HG03432 (cell line): ENCODE measurements around the gene ZNF225.
A peak's percentile ranks its signal among the peaks of the same experiment; 100 is the strongest.
"Not testable (repeated sequence)": the region's sequence is repeated elsewhere in the genome, so short reads cannot be mapped to it uniquely, and the experiment has no call there.

Source experiments
- ATAC-seq: cut with Tn5 transposase; IDR thresholded peaks from one replicate; pipeline ENCODE4 v1.9.1; 2021; ENCODE audit warnings: mild to moderate bottlenecking, moderate library complexity; ENCODE audit not compliant: unreplicated experiment

ZNF225 gene

DNA sequence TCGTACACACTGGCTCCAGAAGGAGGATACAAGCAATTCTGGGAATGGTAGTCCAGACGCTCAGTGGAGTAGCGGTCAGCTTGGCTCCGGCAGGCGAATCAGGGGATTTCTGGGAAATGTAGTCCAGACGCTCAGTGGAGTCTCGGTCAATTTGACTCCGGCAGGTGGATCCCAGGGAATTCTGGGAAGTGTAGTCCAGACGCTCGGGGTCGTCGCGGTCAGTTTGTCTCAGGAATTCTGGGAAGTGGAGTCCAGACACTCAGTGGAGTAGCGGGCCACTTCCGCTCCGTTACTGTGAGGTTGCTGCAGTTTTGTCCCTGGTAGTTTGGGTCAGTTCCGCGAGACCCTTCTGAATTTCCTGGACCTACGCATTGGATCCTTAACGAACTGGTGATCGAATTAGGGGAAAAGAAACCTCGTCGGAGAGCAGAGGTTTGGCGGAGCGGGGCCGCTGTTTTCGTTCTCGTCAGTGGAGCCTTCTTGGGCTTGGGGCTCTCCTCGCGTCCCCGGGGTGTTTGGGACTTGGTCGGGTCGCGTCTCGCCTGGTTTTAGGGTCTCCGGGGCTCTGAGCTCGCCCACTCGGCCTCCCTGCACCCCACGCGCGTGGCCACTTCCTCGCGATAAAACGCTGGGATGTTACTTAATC lies at the start of gene ZNF225:
Gene ZNF225 (plus strand): TSS at position 262 of the 646 bp plus-strand sequence. CDS start 2,429 bp downstream, outside the sequence.
- peak; percentile 90 for ATAC-seq

DNA sequence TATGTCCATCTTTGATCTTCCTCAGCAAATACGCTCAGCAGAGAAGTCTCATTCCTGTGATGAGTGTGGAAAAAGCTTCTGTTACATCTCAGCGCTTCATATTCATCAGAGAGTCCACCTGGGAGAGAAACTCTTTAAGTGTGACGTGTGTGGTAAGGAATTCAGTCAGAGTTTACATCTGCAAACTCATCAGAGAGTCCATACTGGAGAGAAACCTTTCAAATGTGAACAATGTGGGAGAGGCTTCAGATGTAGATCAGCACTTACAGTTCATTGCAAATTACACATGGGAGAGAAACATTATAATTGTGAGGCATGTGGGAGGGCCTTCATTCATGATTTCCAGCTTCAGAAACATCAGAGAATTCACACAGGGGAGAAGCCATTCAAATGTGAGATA lies 46.9 kb upstream of the ZNF225 start:
- no peak for ATAC-seq

DNA sequence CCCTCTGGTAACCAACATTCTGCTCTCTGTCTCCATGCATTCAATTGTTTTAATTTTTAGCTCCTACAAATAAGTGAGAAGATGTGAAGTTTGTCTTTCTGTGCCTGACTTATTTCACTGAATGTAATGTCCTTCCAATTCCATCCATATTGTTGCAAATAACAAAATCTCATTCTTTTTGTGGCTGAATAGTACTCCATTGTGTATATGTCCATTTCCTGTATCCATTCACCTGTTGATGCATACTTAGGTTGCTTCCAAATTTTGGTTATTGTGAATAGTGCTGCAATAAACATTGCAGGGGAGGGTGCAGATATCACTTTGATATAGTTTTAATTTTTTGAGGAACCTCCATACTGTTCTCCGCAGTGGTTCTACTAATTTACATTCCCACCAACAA lies 43.8 kb upstream of the ZNF225 start:
- no peak for ATAC-seq

DNA sequence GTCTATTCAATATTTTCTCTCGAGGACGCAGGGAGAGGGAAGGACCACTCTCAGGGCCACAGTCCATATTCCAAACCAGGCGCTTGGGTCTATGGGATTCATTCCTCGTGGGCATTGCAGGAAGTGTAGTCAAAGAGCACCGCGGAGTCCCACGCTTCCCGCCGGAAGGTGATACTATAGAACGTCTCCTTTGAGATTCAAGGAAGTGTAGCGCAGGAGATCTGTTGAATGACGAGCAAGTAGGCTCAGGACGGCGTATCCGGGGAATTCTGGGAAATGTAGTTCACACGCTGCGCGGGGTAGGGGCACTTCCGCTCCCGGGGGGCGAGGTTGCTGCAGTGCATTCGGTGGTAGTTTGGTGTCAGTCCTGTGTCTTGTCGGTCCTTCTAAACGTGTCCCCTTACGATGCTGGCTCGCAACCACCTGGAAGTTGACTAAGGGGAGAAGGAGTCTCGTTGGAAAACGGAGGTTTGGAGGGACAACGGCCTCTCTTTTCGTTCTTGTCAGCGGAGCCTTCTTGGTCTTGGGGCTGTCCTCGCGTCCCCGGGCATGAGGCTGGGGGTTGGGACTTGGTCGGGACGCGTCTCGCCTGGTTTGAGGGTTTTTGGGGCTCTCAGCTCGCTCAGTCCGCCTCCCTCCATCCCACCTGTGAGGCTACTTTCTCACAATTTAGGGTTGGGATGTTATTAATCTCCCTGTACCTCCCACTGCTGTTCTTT lies 41.2 kb upstream of the ZNF225 start, which contains the start of gene ZNF284:
Gene ZNF284 (plus strand): TSS at position 336 of the 719 bp plus-strand sequence. CDS start 4,231 bp downstream, outside the sequence.
- peak; percentile 96 for ATAC-seq

DNA sequence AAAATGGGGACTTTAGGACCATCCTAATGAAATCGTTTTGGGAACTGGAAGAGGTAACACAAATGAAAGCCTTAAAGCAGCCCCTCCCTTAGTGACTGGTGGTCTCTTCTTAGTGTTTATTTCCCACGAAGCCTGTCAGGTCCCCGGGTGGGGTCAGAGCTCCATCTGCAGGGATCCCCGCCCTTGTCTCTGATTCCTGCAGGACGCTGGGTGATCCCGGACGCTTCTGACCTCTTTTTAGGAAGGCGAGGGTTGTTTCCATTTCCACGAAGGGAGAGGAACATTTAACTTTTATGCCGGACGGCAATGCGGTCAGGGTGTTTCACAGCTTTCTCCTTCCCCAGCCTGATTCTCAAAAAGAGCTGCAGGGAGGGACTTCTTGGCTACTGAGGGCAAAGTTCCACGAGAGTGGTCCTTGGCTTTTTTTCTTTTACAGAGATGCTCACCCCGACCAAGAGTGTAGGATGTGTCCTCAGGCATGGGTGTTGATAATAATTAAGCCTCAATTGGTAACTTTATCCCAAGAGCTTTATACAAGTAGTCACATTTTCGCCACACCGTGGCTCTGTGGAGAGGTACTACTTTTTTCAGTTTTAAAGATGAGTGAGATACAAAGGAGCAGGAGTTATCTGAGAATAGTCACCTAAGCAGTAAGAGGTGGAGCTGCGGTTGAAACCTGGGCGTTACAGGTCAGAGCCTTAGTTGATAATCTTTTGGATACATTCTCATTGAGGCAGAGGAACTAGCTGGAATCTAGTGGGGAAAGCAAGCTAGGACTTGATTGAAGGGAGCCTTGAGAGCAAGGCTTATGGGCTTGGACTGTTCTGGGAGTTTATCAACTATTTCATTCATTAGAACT lies 40.4 kb upstream of the ZNF225 start:
- ATAC-seq, result no peak

DNA sequence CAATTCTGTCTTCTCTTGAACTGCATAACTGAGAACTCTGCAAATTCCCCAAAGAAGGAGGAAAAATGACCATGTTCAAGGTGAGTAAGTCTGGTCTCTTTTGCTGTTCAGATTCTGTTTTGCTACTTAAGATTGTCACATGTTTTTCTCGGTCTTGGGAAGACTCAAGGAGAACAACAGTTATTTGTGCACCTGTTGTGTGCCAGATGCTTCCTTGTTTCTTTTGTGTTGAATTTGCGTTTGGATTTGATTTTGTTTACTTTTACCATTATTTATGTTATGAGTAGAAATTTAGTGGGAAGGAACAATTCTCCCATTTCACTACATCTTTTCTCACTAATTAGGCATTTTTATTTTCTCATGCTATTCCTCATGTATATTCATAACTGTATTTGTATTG lies 36.9 kb upstream of the ZNF225 start:
- ATAC-seq, result no peak

DNA sequence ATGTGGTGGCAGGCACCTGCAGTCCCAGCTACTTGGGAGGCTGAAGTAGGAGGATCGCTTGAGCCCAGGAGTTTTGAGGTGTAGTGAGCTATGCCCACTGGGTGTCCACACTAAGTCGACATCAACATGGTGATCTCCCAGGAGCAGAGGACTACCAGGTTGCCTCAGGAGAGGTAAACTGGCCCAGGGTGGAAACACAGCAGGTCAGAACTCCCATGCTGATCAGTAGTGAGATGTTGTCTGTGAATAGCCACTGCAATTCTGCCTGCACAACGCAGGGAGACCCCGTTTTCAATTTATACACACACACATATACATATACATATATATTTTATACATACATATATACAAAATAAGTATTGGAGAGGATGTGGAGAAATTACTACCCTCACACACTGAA lies 21.1 kb upstream of the ZNF225 start:
- no peak for ATAC-seq

DNA sequence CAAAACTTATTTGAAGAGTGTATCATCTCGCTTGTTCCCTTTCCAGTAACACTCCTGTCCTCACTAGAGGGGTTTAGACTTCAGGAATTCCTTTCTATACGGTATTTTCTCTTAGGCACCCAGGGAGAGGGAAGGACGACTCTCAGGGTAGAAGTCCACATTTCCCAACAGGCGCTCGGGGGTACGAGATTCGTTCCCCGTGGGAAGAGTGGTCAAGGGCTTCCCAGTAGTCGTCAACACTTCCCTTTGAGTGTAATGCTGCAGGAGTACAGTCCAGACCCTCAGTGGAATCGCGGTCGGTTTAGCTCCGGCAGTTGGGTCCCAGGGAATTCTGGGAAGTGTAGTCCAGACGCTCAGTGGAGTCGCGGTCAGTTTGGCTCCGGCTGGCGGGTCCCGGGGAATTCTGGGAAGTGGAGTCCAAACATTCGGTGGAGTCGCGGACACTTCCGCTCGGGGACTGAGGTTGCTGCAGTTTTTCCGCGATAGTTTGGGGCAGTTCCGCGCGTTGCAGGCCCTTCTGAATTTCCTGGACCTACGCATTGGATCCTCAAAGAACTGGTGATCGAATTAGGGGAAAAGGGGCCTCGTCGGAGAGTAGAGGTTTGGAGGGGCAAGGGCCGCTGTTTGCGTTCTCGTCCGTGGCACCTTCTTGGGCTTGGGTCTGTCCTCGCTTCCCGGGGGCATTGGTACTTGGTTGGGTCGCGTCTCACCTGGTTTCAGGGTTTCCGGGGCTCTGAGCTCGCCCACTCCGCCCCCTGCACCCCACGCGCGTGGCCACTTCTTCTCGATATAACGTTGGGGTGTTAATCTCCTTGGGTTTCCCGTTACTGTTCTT lies 19.1 kb upstream of the ZNF225 start, which contains the start of gene ZNF224:
Gene ZNF224 (plus strand): TSS at position 431 of the 835 bp plus-strand sequence. CDS start 3,513 bp downstream, outside the sequence.
- ATAC-seq, result peak; percentile 87

DNA sequence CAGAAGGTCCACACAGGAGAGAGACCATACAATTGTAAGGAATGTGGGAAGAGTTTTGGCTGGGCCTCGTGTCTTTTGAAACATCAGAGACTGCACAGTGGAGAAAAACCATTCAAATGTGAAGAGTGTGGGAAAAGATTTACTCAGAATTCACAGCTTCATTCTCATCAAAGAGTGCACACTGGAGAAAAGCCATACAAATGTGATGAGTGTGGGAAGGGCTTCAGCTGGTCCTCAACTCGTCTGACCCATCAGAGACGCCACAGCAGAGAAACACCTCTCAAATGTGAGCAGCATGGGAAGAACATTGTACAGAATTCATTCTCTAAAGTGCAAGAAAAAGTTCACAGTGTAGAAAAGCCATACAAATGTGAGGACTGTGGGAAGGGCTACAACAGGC lies 5.4 kb upstream of the ZNF225 start:
- ATAC-seq, result no peak

DNA sequence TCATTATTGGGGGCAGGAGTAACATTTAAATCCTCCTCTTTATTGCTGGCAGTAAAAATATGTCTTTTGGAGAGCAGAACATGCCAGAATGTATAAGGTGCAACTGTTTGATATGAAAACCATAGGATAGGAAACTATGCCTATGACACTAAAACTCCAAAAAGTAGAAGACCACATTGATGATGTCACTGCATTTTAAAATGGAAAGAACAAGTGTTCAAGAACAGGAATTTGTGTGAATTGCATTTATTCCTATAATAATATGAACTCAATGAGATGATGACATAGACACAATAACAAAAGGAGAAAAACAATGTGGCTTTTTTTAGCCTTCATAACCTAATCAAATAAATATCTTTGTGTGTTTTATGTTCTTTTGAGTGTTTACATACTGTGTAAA lies 3.7 kb upstream of the ZNF225 start:
- no peak for ATAC-seq

DNA sequence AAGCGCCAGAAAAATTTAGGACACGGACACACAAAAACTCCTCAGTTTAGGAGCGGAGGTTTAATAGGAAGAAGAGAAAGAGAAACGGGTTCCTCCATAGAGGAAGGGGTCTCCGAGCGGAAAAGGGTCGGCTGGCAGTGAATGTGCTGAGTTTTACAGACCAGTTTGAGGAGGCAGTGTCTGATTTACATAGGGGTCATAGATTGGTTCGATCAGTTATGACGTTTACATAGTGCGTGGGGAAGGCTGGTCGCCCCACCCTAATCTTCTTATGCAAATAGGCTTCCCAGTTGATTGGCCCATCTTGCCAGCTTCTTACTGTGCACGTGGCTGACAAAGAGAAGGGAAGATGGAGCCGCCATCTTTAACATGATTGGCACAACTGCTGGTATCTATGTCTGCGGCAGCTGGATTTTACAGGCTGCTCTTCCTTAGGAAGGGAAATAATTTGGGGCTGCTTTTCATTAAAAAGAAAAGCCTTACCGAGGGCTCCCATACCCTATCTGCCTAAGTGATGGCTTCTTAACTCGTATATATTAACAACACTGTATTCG lies 1.2 kb upstream of the ZNF225 start:
- no peak for ATAC-seq

DNA sequence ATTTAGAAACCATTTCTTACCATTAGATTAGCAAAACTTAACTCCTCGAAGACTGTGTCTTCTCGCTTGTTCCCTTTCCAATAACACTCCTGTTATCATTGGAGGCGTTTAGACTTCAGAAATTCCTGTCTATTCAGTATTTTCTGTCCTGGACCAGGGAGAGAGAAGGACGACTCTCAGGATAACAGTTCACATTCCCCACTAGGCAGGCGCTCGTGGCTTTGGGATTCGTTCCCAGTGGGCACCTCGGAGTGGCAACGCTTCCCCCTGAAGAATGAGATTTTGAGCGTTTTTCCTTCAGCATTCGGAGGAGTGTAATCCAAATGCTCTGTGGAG lies 429 bp upstream of the ZNF225 start:
- no peak for ATAC-seq

DNA sequence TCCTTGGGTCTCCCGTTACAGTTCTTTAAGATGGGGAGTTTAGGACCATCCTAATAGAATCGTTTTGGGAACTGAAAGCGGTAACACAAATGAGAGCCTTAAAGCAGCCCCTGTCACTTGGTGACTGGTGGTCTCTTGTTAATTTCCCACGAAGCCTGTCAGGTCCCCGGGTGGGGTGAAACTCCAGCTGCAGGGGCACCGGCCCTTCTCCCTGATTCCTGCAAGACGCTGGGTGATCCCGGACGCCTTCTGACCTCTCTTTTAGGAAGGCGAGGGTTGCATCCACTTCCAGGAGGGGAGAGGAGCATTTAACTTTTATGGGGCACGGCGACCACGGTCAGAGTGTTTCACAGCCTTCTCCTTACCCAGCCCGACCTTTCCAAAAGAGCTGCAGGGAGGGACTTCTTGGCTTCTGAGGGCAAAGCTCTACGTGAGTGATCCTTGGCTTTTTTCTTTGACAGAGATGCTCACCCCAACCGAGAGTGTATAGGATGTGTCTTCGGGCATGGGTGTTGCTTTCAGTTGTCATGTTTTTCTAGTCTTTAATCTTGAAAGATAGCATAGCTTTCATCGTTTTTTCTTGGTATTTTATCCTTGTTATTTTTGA lies 688 bp downstream of the ZNF225 start:
- ATAC-seq, result peak; percentile 6

DNA sequence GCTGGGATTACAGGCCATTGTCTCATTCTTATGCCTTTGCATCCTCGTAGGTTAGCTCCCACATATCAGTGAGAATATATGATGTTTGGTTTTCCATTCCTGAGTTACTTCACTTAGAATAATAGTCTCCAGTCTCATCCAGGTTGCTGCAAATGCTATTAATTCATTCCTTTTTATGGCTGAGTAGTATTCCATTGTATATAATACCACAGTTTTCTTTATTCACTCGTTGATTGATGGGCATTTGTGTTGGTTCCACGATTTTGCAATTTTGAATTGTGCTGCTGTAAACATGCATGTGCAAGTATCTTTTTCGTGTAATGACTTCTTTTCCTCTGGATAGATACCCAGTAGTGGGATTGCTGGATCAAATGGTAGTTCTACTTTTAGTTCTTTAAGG lies 8.0 kb downstream of the ZNF225 start:
- ATAC-seq, result not testable (repeated sequence)

DNA sequence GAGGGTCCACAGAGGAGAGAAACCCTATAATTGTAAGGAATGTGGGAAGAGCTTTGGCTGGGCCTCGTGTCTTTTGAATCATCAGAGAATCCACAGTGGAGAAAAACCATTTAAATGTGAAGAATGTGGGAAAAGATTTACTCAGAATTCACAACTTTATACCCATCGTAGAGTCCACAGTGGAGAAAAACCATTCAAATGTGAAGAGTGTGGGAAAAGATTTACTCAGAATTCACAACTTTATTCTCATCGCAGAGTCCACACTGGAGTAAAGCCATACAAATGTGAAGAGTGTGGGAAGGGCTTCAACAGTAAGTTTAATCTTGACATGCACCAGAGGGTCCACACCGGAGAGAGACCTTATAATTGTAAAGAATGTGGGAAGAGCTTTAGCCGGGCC lies 18.8 kb downstream of the ZNF225 start:
- ATAC-seq, result no peak

DNA sequence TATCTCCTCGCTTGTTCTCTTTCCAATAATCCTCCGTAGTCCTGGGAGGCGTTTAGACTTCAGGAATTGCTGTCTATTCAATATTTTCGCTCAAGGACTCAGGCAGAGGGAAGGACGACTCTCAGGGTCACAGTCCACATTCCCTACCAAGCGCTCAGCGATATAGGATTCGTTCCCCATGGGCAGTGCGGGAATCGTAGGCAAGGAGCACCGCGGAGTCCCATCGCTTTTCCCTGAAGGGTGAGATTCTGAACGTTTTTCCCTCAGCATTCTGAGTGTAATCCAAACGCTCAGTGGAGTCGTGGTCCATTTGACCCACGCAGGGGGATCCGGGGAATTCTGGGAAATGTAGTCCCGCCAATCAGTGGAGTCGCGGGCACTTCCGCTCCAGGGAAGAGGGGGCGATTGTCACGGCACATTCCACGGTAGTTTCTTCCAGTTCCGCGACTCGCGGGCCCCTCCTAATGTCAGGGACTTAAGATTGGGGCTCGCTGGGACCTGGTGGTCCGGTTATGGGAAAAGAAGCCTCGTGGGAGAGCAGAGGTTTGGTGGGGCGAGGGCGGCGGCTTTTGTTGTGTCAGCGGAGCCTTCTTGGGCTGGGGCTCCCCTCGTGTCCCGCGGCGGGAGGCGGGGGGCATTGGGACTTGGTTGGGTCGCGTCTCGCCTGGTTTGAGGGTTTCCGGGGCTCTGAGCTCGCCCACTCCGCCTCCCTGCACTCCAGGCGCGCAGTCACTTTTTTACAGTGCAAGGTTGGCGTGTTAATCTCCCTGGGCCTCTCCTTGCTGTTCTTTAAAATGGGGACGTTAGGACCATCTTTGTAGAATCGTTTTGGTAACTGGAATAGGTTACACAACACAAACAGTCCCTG lies 28.2 kb downstream of the ZNF225 start, which contains the start of gene ZNF234:
Gene ZNF234 (plus strand): TSS at position 364 of the 868 bp plus-strand sequence. CDS start 3,079 bp downstream, outside the sequence.
- peak; percentile 78 for ATAC-seq

DNA sequence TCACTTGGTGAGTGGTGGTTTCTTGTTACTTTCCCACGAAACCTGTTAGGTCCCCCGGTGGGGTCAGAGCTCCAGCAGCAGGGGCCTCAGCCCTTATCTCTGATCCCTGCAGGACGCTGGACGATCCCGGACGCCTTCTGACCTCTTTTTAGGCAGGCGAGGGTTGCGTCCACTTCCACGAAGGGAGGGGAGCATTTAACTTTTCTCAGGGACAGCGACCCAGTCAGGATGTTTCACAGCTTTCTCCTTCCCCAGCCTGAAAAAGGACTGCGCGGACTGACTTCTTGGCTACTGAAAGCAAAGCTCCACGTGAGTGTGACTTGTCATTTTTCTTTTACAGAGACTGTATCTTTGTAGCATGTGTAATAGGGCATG lies 28.8 kb downstream of the ZNF225 start:
- no peak for ATAC-seq

DNA sequence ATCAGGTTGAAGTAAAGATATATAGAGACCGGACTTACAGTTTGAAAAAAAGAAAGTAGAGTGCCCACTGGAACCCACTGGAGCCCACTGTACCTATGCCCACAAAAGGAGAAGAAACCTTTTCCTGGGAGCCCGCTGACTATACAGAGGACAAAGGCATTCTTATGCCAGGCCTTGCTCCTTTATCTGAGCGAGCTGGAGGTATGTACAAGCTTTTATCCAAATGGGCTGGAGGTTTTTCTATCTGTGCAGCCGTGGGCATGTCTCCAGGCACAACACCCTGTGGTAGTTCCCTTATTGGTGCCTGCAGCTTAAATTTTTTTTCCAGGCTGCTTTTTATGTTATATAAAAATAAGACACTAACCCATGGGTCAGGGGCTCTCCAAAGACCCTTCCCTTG lies 36.6 kb downstream of the ZNF225 start:
- ATAC-seq, result no peak

DNA sequence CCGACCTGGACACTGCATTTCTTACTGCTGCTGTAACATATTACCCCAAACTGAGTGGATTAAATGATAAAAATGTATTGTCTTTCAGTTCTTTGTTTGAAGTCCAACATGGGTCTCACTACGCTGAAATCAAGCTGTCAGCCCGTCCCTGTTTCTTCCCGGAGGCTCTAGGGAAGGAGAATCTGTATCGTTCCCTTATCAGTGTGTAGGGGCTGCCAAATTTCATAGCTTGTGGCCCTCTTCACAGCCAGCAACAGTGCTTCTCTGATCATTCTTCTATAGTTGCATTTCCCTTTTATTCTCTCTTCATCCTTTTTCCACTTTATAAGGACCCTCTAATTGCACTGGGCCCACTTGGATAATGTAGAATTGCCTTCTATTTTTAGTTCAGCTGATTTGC lies 38.3 kb downstream of the ZNF225 start:
- no peak for ATAC-seq
